Left lung (tissue), 10 donors: ENCODE measurements around the gene HK1. TPM values are rescaled to one million over a fixed set of nuclear protein-coding genes. Genes with fewer than 3 reads are reported as not detected.

Source experiments
- ATAC-seq: fragments of 200-7000 bp; cut with Tn5 transposase; one replicate; pipeline ENCODE4 v1.9.1; 2020; ENCODE audit warnings: moderate library complexity
- DNase-seq, 4 donors: peaks; one replicate each; pipeline ENCODE4 v3.0.0-alpha.2; 2013 to 2020
- H3K27ac ChIP-seq, 2 donors: fragments of 200-600 bp; sonication (generic) in 1 of 2; one replicate each; pipeline versions ENCODE4 v1.5.0 to v1.8.0; 2020 to 2021
- H3K27me3 ChIP-seq, 2 donors: fragments of 200-600 bp; sonication (generic) in 1 of 2; one replicate each; pipeline versions ENCODE4 v1.5.0 to v1.8.0; 2020 to 2021
- H3K36me3 ChIP-seq, 2 donors: fragments of 200-600 bp; sonication (generic) in 1 of 2; one replicate each; pipeline versions ENCODE4 v1.5.0 to v1.8.0; 2020 to 2021
- H3K4me1 ChIP-seq, 2 donors: fragments of 200-600 bp; one replicate each; pipeline ENCODE4 v1.8.0; 2021
- H3K4me3 ChIP-seq, 2 donors: fragments of 200-600 bp; sonication (generic) in 1 of 2; one replicate each; pipeline versions ENCODE4 v1.5.0 to v1.8.0; 2020 to 2021; ENCODE audit warnings: mild to moderate bottlenecking in 1 of 2
- H3K9me3 ChIP-seq, 2 donors: fragments of 200-600 bp; sonication (generic) in 1 of 2; one replicate each; pipeline versions ENCODE4 v1.5.0 to v1.8.0; 2020 to 2021
- CTCF ChIP-seq, 2 donors: fragments of 200-600 bp; sonication (generic) in 1 of 2; IDR thresholded peaks; one replicate each; pipeline versions ENCODE4 v1.5.0 to v1.8.0; 2021; ENCODE audit warnings: antibody characterized with exemption in 2 of 2
- intact Hi-C, 2 donors: fragments of 100-400 bp; cut with DNase I; formaldehyde crosslinking; loops; one replicate each; pipeline versions ENCODE4 v1.11.2 to v1.14.2; 2022
- polyA plus RNA-seq, 6 donors: library from polyadenylated mRNA; unstranded; fragments of 120-200 nt; gene quantifications; one replicate each; pipeline ENCODE4 v1.2.1, GENCODE V29; 2013; ENCODE audit not compliant: insufficient read length in 6 of 6
- total RNA-seq, 2 donors: library from RNA; stranded (reverse); fragmentation: NEBNext Ultra II Directional; extraction: Animal tissue kit (Norgen Biotek cat#: 25700); gene quantifications; one replicate each; pipeline ENCODE4 v1.2.1, GENCODE V29; 2021
- donor health status: DM: no; HTN: yes; CAD: no.
- donor health status: DM: no; HTN: no; CAD: no.

Gene HK1
- total and polyA plus RNA-seq, 8 donors = 51.5 to 126 (median 57.8) TPM

- H3K27me3 ChIP-seq = no peaks in the 10 kb centered on the region
- peaks cover 7 to 40% of the 10 kb centered on the region in 2 donors for H3K4me1 ChIP-seq
- no peak overlapping the region for H3K4me3 ChIP-seq
- H3K9me3 ChIP-seq = no peaks in the 10 kb centered on the region
- H3K36me3 ChIP-seq = peaks cover 0 to 31% of the 10 kb centered on the region in 2 donors
- TF ChIP-seq CTCF (IDR thresholded peaks at IDR 0.05) = no peak
- peak overlapping the region; percentile 11 to 13 for H3K27ac ChIP-seq
- DNase-seq = peak in 1 of 4 donors; percentile 45
- intact Hi-C loops = no loop called here
- no peak for ATAC-seq
These were observed 128.1 kb downstream of the HK1 start for GRCh38 chr10:69406302-69406811.

- H3K4me1 ChIP-seq = peaks cover 7 to 40% of the 10 kb centered on the region in 2 donors
- peak overlapping the region; percentile 11 to 13 for H3K27ac ChIP-seq
- peaks cover 0 to 24% of the 10 kb centered on the region in 2 donors for H3K36me3 ChIP-seq
- intact Hi-C loops = no loop called here
- DNase-seq (no peak), ATAC-seq (no peak)
- no peak for TF ChIP-seq CTCF (IDR thresholded peaks at IDR 0.05)
- no peaks in the 10 kb centered on the region for H3K9me3 ChIP-seq
- H3K4me3 ChIP-seq = no peak overlapping the region
- H3K27me3 ChIP-seq = no peaks in the 10 kb centered on the region
These were observed 128.7 kb downstream of the HK1 start for GRCh38 chr10:69406816-69407580.

- H3K27me3 ChIP-seq = no peaks in the 10 kb centered on the region
- no peak for DNase-seq
- no peaks in the 10 kb centered on the region for H3K9me3 ChIP-seq
- ATAC-seq = peak; percentile 6
- peak overlapping the region; percentile 71 to 90 for H3K27ac ChIP-seq
- no peak for TF ChIP-seq CTCF (IDR thresholded peaks at IDR 0.05)
- H3K4me3 ChIP-seq = peak overlapping the region in 1 of 2 donors; percentile 35
- intact Hi-C loops = no loop called here
- H3K36me3 ChIP-seq = peaks cover 0 to 17% of the 10 kb centered on the region in 2 donors
- H3K4me1 ChIP-seq = peaks cover 7 to 40% of the 10 kb centered on the region in 2 donors
These were observed 129.5 kb downstream of the HK1 start for GRCh38 chr10:69407621-69408301.

GRCh38 chr10:69408318-69409175 is 130.3 kb downstream of the HK1 start:
- peak; percentile 65 to 93 for TF ChIP-seq CTCF (IDR thresholded peaks at IDR 0.05)
- Histone ChIP-seq H3K4me1 (peaks cover 7 to 45% of the 10 kb centered on the region in 2 donors), H3K4me3 (peak overlapping the region; percentile 27 to 35), H3K9me3 (no peaks in the 10 kb centered on the region), H3K27ac (peak overlapping the region; percentile 90 to 91), H3K27me3 (no peaks in the 10 kb centered on the region), H3K36me3 (peaks cover 0 to 9% of the 10 kb centered on the region in 2 donors)
- ATAC-seq (peak; percentile 92), DNase-seq (peak; percentile 84 to 98 (median 96))
- intact Hi-C loops = no loop called here
